ENCODE measurements around the gene PRLH. TPM values are rescaled to one million over a fixed set of nuclear protein-coding genes. Genes with fewer than 3 reads are reported as not detected.
A peak's percentile ranks its signal among the peaks of the same experiment; 100 is the strongest.

Gene PRLH
- total and polyA plus RNA-seq, 4 donors, result not detected

GRCh38 chr2:237590272-237591140, 24.1 kb downstream of the PRLH start, which contains the start of gene RAB17:
Gene RAB17, minus strand, starts transcription at chr2:237590734. Its CDS starts 4,580 bp downstream, at chr2:237586154.
- peak; percentile 67 for DNase-seq (ENCODE audit: low spot score)
- Histone ChIP-seq H3K36me3 (ENCODE audit: control insufficient read depth in 4 of 4, insufficient read depth in 3 of 4, low read depth in 1 of 4, low read length in 3 of 4) (no peaks in the 10 kb centered on the region), H3K9ac (ENCODE audit: low read depth in 1 of 2, low read length in 2 of 2) (peak within 1 kb of the TSS; percentile 89 to 98), H3K27me3 (ENCODE audit: control insufficient read depth in 4 of 4, insufficient read depth in 4 of 4, low read length in 3 of 4) (no peaks in the 10 kb centered on the region), H3K4me3 (ENCODE audit: low read depth in 1 of 3, low read length in 3 of 3) (peak within 1 kb of the TSS; percentile 60 to 64 (median 63)), H3K4me1 (ENCODE audit: control insufficient read depth in 4 of 4, insufficient read depth in 4 of 4, low read length in 3 of 4) (peaks cover 19 to 64% (median 46%) of the 10 kb centered on the region in 4 donors), H3K9me3 (ENCODE audit: control insufficient read depth in 4 of 4, low read length in 3 of 4) (no peaks in the 10 kb centered on the region), H3K27ac (ENCODE audit: low read depth in 1 of 2, low read length in 2 of 2) (peak within 1 kb of the TSS; percentile 89 to 96)
- 26% methylated on average over 16 of the region's 16 CpGs for WGBS
- TF ChIP-seq FOXA1 (IDR thresholded peaks at IDR 0.05) (peak; percentile 4), ATF3 (IDR thresholded peaks at IDR 0.05) (peak; percentile 82), EGR1 (IDR thresholded peaks at IDR 0.05; ENCODE audit: low read depth in 2 of 2) (peak; percentile 23 to 77), ZBTB33 (IDR thresholded peaks at IDR 0.05) (peak; percentile 84), YY1 (IDR thresholded peaks at IDR 0.05) (peak; percentile 73), GABPA (IDR thresholded peaks at IDR 0.05 in 1 of 2, conservative IDR thresholded peaks at IDR 0.05 in 1 of 2) (peak; percentile 53 to 82), CTCF (IDR thresholded peaks at IDR 0.05; ENCODE audit: low read depth, low read length, missing input control) (no peak), RXRA (IDR thresholded peaks at IDR 0.05) (peak; percentile 95), RAD21 (IDR thresholded peaks at IDR 0.05) (peak in 1 of 2 donors; percentile 46), SP1 (IDR thresholded peaks at IDR 0.05) (peak; percentile 96), FOXA2 (IDR thresholded peaks at IDR 0.05) (peak; percentile 37), TAF1 (conservative IDR thresholded peaks at IDR 0.05) (peak; percentile 75), MAX (IDR thresholded peaks at IDR 0.05) (peak; percentile 78), JUND (IDR thresholded peaks at IDR 0.05) (peak; percentile 90 to 96), HNF4A (conservative IDR thresholded peaks at IDR 0.05) (peak; percentile 98 to 99), REST (IDR thresholded peaks at IDR 0.05) (peak; percentile 47), NR2F2 (IDR thresholded peaks at IDR 0.05) (peak; percentile 92), HNF4G (IDR thresholded peaks at IDR 0.05) (peak; percentile 97)

Data from liver (tissue), 9 donors.